ENCODE results near the gene BDKRB2. TPM values are rescaled to one million over a fixed set of nuclear protein-coding genes. Genes with fewer than 3 reads are reported as not detected.

Gene BDKRB2
- total RNA-seq, 1 experiment from 2014 or later: 0.49 TPM

DNA sequence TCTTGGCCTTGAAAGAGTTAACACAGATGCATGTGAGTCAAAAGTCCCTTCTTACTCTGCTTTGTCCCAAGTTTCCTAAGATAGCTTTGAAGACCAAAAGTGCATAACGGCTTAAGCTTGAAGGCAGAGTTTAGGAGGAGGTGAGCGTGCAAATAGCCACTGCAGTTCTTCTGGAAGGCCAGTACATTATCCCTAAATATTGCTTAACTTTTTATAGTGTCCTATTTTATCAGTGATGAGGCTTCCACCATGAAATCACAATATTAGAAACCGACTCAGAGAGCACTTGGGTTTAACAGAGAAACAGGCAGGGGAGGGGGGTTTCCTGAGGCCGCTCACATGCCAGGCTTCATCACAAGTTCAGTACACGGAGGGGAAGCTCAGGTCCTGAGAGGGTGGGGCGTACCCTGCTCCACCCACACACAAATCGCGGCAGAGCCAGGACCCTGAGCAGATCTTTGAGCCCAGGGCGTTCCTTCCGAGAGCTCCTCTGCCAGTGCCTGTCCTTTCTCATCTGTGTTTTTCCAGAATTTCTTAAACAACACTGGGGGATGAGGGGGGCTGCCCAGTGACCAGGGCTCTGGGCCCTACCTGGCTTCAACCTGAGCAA is 26.8 kb upstream of the BDKRB2 start:
- POLR2A ChIA-PET: no interaction called here
- H3K79me2 ChIP-seq (ENCODE audit: insufficient read depth, low read length): no peaks in the 10 kb centered on the region

More for the DNA sequence above, 26.8 kb upstream of the BDKRB2 start:
- H3K9ac ChIP-seq (ENCODE audit: low read length): no peak overlapping the region
- ATAC-seq: no peak
- H3K27ac ChIP-seq (ENCODE audit: low read depth, low read length): no peak overlapping the region
- no peaks in the 10 kb centered on the region for H3K36me3 ChIP-seq (ENCODE audit: control insufficient read depth in 1 of 2, insufficient read depth in 2 of 2, low read length in 2 of 2)
- H3K9me2 ChIP-seq (ENCODE audit: insufficient read depth): no peaks in the 10 kb centered on the region
- no TSS peak for BruUV-seq (replicated peaks)
- 0 out of 2 replicates have a peak, but pooled peaks cover 6% of the 10 kb centered on the region for H3K27me3 ChIP-seq (ENCODE audit: insufficient read depth, low read length)
- ChIA-PET RAD21 (ENCODE audit: low non-redundant PET in 1 of 2, low total read pairs in 2 of 2, uncharacterized antibody in 2 of 2, unreplicated experiment in 2 of 2) (no interaction called here), CTCF (no interaction called here)
- TF ChIP-seq, protein P1, sequence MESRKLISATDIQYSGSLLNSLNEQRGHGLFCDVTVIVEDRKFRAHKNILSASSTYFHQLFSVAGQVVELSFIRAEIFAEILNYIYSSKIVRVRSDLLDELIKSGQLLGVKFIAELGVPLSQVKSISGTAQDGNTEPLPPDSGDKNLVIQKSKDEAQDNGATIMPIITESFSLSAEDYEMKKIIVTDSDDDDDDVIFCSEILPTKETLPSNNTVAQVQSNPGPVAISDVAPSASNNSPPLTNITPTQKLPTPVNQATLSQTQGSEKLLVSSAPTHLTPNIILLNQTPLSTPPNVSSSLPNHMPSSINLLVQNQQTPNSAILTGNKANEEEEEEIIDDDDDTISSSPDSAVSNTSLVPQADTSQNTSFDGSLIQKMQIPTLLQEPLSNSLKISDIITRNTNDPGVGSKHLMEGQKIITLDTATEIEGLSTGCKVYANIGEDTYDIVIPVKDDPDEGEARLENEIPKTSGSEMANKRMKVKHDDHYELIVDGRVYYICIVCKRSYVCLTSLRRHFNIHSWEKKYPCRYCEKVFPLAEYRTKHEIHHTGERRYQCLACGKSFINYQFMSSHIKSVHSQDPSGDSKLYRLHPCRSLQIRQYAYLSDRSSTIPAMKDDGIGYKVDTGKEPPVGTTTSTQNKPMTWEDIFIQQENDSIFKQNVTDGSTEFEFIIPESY (IDR thresholded peaks at IDR 0.05; ENCODE audit: extremely low read depth, insufficient replicate concordance, low read length): no peak
- TF ChIP-seq RAD21 (IDR thresholded peaks at IDR 0.05; ENCODE audit: low read depth) (no peak), FOSL1 (IDR thresholded peaks at IDR 0.05; ENCODE audit: low read depth) (no peak), ZFX (IDR thresholded peaks at IDR 0.05) (no peak), TCF7L2 (IDR thresholded peaks at IDR 0.05; ENCODE audit: borderline replicate concordance, extremely low read depth, insufficient read depth, insufficient read length) (no peak), JUND (IDR thresholded peaks at IDR 0.05) (no peak), POLR2A (IDR thresholded peaks at IDR 0.05; ENCODE audit: borderline replicate concordance, extremely low read depth, insufficient read depth, insufficient read length) (no peak), EZH2 (IDR thresholded peaks at IDR 0.05) (no peak), CBX3 (IDR thresholded peaks at IDR 0.05; ENCODE audit: low read depth) (no peak), EZH2phosphoT487 (IDR thresholded peaks at IDR 0.05; ENCODE audit: borderline replicate concordance) (no peak), SP1 (IDR thresholded peaks at IDR 0.05; ENCODE audit: low read depth) (no peak)
- TF ChIP-seq, protein P2, sequence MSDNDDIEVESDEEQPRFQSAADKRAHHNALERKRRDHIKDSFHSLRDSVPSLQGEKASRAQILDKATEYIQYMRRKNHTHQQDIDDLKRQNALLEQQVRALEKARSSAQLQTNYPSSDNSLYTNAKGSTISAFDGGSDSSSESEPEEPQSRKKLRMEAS (IDR thresholded peaks at IDR 0.05): no peak
- TF ChIP-seq, protein P3, sequence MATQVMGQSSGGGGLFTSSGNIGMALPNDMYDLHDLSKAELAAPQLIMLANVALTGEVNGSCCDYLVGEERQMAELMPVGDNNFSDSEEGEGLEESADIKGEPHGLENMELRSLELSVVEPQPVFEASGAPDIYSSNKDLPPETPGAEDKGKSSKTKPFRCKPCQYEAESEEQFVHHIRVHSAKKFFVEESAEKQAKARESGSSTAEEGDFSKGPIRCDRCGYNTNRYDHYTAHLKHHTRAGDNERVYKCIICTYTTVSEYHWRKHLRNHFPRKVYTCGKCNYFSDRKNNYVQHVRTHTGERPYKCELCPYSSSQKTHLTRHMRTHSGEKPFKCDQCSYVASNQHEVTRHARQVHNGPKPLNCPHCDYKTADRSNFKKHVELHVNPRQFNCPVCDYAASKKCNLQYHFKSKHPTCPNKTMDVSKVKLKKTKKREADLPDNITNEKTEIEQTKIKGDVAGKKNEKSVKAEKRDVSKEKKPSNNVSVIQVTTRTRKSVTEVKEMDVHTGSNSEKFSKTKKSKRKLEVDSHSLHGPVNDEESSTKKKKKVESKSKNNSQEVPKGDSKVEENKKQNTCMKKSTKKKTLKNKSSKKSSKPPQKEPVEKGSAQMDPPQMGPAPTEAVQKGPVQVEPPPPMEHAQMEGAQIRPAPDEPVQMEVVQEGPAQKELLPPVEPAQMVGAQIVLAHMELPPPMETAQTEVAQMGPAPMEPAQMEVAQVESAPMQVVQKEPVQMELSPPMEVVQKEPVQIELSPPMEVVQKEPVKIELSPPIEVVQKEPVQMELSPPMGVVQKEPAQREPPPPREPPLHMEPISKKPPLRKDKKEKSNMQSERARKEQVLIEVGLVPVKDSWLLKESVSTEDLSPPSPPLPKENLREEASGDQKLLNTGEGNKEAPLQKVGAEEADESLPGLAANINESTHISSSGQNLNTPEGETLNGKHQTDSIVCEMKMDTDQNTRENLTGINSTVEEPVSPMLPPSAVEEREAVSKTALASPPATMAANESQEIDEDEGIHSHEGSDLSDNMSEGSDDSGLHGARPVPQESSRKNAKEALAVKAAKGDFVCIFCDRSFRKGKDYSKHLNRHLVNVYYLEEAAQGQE (IDR thresholded peaks at IDR 0.05; ENCODE audit: low read depth): no peak
- TF ChIP-seq, protein P4, sequence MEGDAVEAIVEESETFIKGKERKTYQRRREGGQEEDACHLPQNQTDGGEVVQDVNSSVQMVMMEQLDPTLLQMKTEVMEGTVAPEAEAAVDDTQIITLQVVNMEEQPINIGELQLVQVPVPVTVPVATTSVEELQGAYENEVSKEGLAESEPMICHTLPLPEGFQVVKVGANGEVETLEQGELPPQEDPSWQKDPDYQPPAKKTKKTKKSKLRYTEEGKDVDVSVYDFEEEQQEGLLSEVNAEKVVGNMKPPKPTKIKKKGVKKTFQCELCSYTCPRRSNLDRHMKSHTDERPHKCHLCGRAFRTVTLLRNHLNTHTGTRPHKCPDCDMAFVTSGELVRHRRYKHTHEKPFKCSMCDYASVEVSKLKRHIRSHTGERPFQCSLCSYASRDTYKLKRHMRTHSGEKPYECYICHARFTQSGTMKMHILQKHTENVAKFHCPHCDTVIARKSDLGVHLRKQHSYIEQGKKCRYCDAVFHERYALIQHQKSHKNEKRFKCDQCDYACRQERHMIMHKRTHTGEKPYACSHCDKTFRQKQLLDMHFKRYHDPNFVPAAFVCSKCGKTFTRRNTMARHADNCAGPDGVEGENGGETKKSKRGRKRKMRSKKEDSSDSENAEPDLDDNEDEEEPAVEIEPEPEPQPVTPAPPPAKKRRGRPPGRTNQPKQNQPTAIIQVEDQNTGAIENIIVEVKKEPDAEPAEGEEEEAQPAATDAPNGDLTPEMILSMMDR (IDR thresholded peaks at IDR 0.05 in 2 of 3, conservative IDR thresholded peaks at IDR 0.05 in 1 of 3; ENCODE audit: borderline replicate concordance in 1 of 3, insufficient read depth in 1 of 3, low read depth in 2 of 3, low read length in 2 of 3): no peak
- DNase-seq (ENCODE audit: low read depth, low spot score): no peak
- no peak overlapping the region for H3K4me2 ChIP-seq (ENCODE audit: low read length)
- H4K20me1 ChIP-seq (ENCODE audit: insufficient read depth): no peaks in the 10 kb centered on the region
- H3K4me1 ChIP-seq (ENCODE audit: control insufficient read depth in 1 of 2, insufficient read depth in 2 of 2, low read length in 2 of 2): no peaks in the 10 kb centered on the region
- intact Hi-C loops (cut with micrococcal nuclease): no loop called here
- H2AFZ ChIP-seq (ENCODE audit: low read depth, low read length, poor library complexity, severe bottlenecking): no peak overlapping the region
- no peak overlapping the region for H3K4me3 ChIP-seq (replicated peaks in 1 of 2; ENCODE audit: low read depth in 1 of 2, low read length in 2 of 2)
- no peaks in the 10 kb centered on the region for H3K9me3 ChIP-seq (ENCODE audit: control insufficient read depth in 1 of 2, insufficient read depth in 1 of 2, low read depth in 1 of 2, low read length in 2 of 2)

Measured in HCT116 (cell line).